HFFc6 (cell line): Measurements from ENCODE around the gene NID2. TPM values are rescaled to one million over a fixed set of nuclear protein-coding genes. Genes with fewer than 3 reads are reported as not detected.

ENCODE experiments used
- DNase-seq: peaks from one replicate; pipeline ENCODE4 v3.0.0-alpha.2; 2018
- H3K27ac Mint-ChIP-seq: 2 replicates; pipeline ENCODE4 v1.8.0; 2020; ENCODE audit warnings: mild to moderate bottlenecking, mixed read lengths
- H3K27me3 Mint-ChIP-seq: 2 replicates; pipeline ENCODE4 v1.8.0; 2021; ENCODE audit warnings: mild to moderate bottlenecking, moderate library complexity, mixed read lengths; ENCODE audit not compliant: insufficient read depth
- H3K36me3 Mint-ChIP-seq: 2 replicates; pipeline ENCODE4 v1.8.0; 2021; ENCODE audit warnings: low read depth, mixed read lengths
- H3K4me1 Mint-ChIP-seq: 2 replicates; pipeline ENCODE4 v1.8.0; 2020; ENCODE audit warnings: low read depth, mixed read lengths
- H3K4me3 Mint-ChIP-seq: 2 replicates; pipeline ENCODE4 v1.8.0; 2020; ENCODE audit warnings: mild to moderate bottlenecking, moderate library complexity, mixed read lengths
- H3K9me3 Mint-ChIP-seq: 2 replicates; pipeline ENCODE4 v1.8.0; 2020; ENCODE audit warnings: mild to moderate bottlenecking, mixed read lengths
- CTCF ChIP-seq: fragments of 200-600 bp; sonication (generic); IDR thresholded peaks from 2 replicates; pipeline ENCODE4 v1.5.0; 2021; ENCODE audit warnings: antibody characterized with exemption, mild to moderate bottlenecking
- total RNA-seq, 6 experiments: library from RNA; stranded (reverse); fragmentation: NEBNext Ultra II Directional; extraction: Animal tissue kit (Norgen Biotek cat#: 25700); gene quantifications; 2 replicates in 1 of 6; 3 replicates in 5 of 6; pipeline ENCODE4 v1.2.3, GENCODE V29; 2021

NID2 gene
- total RNA-seq, 6 experiments from 2014 or later: 97.3 to 125 (median 113) TPM

GRCh38 chr14:52018970-52019369, 49.9 kb downstream of the NID2 start:
- Mint-ChIP-seq H3K36me3 (peaks cover 53% of the 10 kb centered on the region), H3K27me3 (no peaks in the 10 kb centered on the region; the same call in 1 of the 2 replicates), H3K9me3 (no peaks in the 10 kb centered on the region), H3K4me1 (peaks cover 40% of the 10 kb centered on the region), H3K4me3 (no peak overlapping the region), H3K27ac (peak overlapping the region; percentile 67; the same call in 1 of the 2 replicates)
- DNase-seq: no peak
- TF ChIP-seq CTCF: no peak

GRCh38 chr14:52018252-52018651, 50.6 kb downstream of the NID2 start:
- Mint-ChIP-seq H3K9me3 (no peaks in the 10 kb centered on the region), H3K4me3 (peak overlapping the region; percentile 13; the same call in 1 of the 2 replicates), H3K36me3 (peaks cover 60% of the 10 kb centered on the region), H3K27me3 (no peaks in the 10 kb centered on the region; the same call in 1 of the 2 replicates), H3K27ac (peak overlapping the region; percentile 67), H3K4me1 (peaks cover 33% of the 10 kb centered on the region)
- peak; percentile 39 for DNase-seq
- TF ChIP-seq CTCF: no peak

GRCh38 chr14:52015411-52016030, 53.3 kb downstream of the NID2 start:
- Mint-ChIP-seq H3K27me3 (no peaks in the 10 kb centered on the region; the same call in 1 of the 2 replicates), H3K36me3 (peaks cover 71% of the 10 kb centered on the region), H3K4me3 (no peak overlapping the region), H3K4me1 (peaks cover 20% of the 10 kb centered on the region), H3K9me3 (no peaks in the 10 kb centered on the region), H3K27ac (0 out of 2 replicates have a peak overlapping the region, but pooled peaks have one; percentile 22)
- peak; percentile 71 for TF ChIP-seq CTCF
- no peak for DNase-seq

GRCh38 chr14:52014601-52015267, 54.1 kb downstream of the NID2 start:
- H3K27ac Mint-ChIP-seq: no peak overlapping the region
- no peaks in the 10 kb centered on the region; the same call in 1 of the 2 replicates for H3K27me3 Mint-ChIP-seq

GRCh38 chr14:52013984-52014600, 54.8 kb downstream of the NID2 start:
- H3K4me3 Mint-ChIP-seq: no peak overlapping the region
- peaks cover 68% of the 10 kb centered on the region for H3K36me3 Mint-ChIP-seq
- DNase-seq: no peak
- H3K9me3 Mint-ChIP-seq: no peaks in the 10 kb centered on the region
- H3K4me1 Mint-ChIP-seq: peaks cover 20% of the 10 kb centered on the region
- TF ChIP-seq CTCF: peak; percentile 66
- no peak overlapping the region for H3K27ac Mint-ChIP-seq
- H3K27me3 Mint-ChIP-seq: no peaks in the 10 kb centered on the region; the same call in 1 of the 2 replicates

More at GRCh38 chr14:52014601-52015267, 54.1 kb downstream of the NID2 start:
- Mint-ChIP-seq H3K9me3 (no peaks in the 10 kb centered on the region), H3K36me3 (peaks cover 68% of the 10 kb centered on the region), H3K4me1 (peaks cover 20% of the 10 kb centered on the region), H3K4me3 (no peak overlapping the region)
- no peak for DNase-seq
- no peak for TF ChIP-seq CTCF
